Activated CD4-positive, alpha-beta T cell treated with anti-CD3 and anti-CD28 coated beads, Interleukin-2, amount 50 U/mL, for 16 hours (primary cell): ENCODE measurements around the gene MDC1.

Experiments
- DNase-seq: peaks from one replicate; pipeline ENCODE4 v3.0.0-alpha.2; 2020

Gene MDC1

DNA sequence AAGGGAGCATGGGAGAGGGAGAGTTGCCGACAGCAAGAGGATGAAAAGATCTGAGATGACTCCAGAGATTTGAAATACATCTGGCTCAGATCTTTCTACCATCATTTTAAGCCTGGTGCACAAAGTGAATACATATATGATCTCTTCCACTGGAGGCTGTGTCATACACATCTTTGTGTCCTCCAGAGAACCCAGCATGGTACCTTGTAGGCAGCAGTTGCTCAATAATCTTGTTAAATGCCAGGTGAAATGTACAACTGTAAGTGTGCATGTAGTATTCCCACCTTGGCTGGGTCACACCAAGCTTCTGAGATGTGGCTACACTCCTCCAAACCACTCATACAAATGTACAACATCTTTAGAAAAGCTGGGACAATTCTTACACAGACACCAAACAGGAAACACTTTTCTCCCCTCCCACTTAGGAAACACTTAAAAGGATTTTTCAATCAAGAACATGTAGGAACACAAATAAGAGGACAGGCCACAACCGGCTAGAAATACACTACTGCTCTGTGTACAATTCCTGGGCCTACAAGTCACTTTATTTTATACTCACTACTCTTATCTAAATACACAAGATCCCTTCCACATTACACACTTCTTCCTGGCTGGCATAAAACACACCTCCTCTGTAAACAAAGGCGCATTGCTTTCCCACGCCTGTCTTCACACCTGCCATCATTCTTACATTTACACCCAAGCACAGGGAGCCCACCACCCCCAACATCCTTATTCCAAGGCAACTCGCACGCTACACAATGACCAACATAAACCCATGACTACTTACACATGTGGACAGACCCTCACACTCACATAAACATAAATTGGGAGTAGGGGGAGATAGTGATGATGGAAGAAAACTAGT, 31.1 kb upstream of the MDC1 start:
- no peak for DNase-seq

GRCh38 chr6:30747300-30747687, 30.2 kb upstream of the MDC1 start:
- no peak for DNase-seq

GRCh38 chr6:30744054-30744805, 27.1 kb upstream of the MDC1 start, which contains the start of gene IER3:
TSS of gene IER3 (minus strand) at chr6:30744547. CDS start at chr6:30744518, 29 bp downstream.
- DNase-seq, result peak; percentile 92

GRCh38 chr6:30743099-30744053, 26.3 kb upstream of the MDC1 start:
- DNase-seq, result peak; percentile 58

DNA sequence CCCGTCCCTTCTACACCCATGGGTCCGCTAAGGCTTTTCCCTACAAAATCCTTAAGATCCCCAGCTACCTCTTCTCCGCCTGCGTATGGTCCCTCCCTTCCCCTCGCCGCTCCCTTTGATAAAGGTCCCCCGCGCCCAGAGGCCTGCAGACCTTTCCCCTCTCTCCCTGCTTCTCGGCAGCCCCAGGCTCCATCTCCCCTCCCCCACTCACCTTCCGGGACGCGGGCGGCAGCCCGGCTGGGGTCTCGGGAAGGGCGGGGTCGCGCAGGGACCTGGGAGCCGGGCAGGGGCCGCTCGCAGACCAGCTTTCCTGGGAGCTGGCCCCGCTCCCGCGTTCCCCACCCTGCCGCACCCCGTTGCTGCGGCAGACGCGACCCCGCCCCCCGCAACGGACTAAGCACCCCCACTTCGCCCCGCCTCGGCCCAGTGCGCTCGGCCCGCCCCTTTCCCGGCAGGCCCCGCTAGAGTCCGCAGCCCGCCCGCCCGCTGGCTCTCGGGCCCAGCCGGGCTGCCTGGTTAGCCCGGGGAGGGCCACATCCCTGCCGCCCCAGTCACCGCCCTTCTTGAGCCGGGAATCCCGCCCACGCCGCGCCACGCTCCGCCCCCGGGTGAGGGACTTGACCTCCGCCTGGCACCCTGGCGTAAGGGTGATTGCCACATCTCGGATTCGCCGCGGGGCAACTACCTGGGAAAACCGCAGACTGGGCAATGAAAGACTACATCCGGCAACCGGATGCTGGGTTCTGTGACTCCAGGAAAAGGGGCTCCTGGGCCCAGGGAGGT, 25.4 kb upstream of the MDC1 start, which contains the start of gene FLOT1:
FLOT1 (minus strand) TSS at position 372 of the 783 bp plus-strand sequence. CDS start 498 bp downstream, outside the sequence.
- peak; percentile 99 for DNase-seq

DNA sequence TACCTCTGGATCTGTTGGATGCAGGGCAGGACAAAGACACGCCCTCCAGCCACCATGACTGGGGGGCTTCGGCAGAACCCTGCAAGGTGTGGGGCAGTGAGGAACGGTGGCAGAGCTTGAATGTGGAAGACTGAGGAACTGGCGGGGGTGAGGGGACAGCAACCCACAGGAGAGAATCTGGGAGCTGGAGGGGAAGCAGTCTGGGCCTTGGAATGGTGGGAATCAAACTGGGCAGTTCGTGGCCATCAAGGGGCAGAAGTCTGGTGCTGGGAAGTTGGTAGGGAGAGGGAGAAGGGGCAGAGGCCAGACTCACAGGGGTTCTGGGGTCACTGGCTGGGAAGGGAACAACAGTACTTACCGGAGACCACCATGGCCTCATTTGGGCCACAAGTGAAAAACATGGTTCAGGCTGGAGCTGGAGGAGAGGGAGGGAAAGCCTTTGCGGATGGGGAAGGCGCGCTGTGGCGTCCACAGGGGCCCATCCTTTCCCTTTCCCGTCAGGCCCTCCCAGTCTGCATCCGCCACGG, 24.8 kb upstream of the MDC1 start:
- no peak for DNase-seq

DNA sequence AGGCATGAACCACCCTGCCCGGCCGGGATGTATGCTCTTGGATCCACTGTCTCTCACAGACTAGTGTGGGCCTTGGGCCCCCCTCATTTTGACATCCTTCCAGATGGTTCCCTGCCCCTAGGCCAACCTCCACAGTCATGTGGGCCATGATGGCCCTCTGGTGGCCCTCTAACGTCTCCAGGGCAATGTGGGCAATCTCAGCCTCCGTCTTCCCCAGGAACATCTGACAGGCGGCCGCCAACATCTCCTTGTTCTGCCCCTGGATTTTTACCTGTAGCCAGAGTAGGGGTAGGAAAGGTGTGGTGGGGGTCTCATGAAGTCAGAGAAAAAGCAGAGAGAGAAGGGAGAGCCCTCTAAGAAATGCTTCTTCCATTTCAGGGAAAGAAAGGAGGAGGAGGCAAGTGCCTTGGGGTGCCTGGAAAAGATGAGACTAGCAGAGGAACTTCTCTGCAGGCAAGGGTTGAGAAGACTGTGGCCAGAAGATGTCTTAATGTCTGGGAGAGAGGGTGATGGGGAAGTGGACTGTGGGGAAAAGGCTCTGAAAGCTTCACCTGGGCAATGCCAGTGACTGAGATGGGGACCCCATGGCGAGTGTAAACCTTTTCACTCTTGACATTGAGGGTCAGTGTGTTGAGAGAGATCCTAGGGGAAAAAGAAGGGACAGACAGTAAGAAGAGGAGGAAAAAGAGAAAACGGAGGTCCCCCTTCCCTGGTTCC, 24.1 kb upstream of the MDC1 start:
- no peak for DNase-seq

- no peak for DNase-seq
These were observed 23.4 kb upstream of the MDC1 start for GRCh38 chr6:30740540-30740870.

DNA sequence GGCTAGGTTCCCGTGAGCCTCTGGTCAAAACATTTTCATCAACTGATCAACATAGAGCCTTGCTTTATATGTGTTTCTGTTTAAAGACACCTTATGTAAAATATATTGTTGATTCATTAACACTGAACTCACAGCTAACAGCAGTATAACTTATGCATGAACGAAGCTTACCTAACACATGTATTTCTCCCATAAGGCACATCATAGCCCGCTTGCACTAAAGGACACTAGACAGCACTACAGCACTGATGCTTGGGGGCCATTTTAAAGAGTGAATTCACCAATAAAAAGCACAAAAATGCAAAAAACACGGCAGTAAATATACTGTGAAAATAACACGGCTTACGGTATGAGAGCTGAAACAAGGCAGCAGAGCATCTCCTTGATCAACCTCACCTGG, 21.5 kb upstream of the MDC1 start:
- DNase-seq, result no peak

GRCh38 chr6:30735668-30736314, 18.7 kb upstream of the MDC1 start:
- DNase-seq, result peak; percentile 53

- DNase-seq, result no peak
These were observed 15.3 kb upstream of the MDC1 start for GRCh38 chr6:30732237-30732943.

DNA sequence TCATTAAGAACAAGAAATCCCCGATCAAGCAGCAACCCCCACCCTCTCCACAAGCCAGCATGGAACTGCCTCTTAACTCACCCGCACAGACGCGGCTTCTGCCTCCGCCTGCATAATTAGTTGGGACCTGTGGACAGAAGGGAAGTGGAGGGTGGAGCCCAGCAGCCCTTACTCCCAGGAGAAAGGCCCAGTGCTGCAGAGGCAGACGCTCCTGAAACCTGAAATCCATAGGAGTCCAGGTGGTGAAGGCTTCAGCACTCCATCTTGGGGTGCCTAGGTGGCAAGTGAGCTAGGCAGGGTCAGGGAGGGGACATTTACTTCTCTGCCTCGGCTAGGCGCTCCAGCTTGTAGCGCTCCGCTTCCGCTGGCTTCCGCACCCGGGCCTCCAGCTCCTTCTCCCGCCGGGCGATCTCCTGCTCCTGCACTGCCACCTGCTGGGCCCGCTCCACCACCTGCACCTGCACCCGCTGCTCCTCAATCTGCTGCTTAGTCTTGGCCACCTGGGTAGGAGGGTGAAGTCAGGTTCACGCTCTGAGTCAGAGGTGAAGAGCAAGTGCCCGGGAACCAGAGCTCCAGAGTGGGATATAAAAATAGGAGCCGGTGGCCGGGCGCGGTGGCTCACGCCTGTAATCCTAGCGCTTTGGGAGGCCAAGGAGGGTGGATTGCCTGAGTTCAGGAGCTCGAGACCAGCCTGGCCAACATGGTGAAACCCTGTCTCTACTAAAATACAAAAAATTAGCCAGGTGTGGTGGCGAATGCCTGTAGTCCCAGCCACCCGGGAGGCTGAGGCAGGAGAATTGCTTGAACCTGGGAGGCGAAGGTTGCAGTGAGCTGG, 13.7 kb upstream of the MDC1 start:
- DNase-seq, result peak; percentile 91

- DNase-seq, result no peak
These were observed 11.0 kb upstream of the MDC1 start for GRCh38 chr6:30727920-30728553.

GRCh38 chr6:30726506-30727413, 9.7 kb upstream of the MDC1 start:
- no peak for DNase-seq

DNA sequence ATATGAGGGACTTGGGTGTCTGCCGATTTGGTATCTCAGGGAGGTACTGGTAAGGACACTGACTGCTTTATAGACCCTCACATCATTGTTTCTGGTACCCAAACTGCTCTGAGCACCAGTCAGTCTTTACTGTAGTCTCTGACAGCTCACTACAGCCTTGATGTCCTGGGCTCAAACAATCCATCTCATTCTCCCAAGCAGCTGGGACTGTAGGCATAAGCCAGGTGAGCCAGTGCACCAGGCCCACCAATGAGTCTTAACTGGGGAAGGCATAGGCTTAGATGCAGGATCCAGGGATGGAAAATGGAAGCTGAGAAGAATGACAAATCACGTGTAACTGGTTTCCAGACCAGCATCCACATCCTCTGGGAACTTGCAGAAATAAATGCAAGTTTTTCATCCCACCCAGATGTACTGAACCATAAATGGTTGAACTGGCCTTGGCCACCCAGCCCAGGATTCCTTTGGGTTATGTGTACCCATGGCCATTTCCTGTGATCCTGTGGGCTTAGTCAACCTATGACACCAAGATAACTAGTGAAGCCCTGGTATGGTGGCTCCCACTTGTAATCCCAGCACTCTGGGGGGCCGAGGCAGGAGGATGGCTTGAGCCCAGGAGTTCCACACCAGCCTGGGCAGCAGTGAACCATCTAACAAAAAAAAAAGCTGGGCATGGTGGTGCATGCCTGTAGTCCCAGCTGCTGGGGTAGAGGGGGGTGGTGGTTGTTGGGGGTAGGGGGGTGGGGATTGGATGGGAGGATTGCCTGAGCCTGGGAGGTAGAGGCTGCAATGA, 8.8 kb upstream of the MDC1 start:
- peak; percentile 35 for DNase-seq

GRCh38 chr6:30724906-30725667, 8.0 kb upstream of the MDC1 start:
- no peak for DNase-seq
